Measurements from ENCODE around the gene EGFL7. TPM values are rescaled to one million over a fixed set of nuclear protein-coding genes. Genes with fewer than 3 reads are reported as not detected.

EGFL7 gene
- total and polyA plus RNA-seq, 2 of the 13 experiments (the other 11 are each of a cell fraction or from before 2014, with no cell fraction given), result 0.20 to 5.1 TPM

- no peak overlapping the region for H3K4me3 ChIP-seq (replicated peaks in 1 of 3; ENCODE audit: insufficient read depth in 1 of 3, low read depth in 2 of 3, low read length in 3 of 3)
- peaks cover 1 to 32% of the 10 kb centered on the region in 2 experiments; a peak in 4 of 5 replicates for H3K27me3 ChIP-seq (ENCODE audit: control insufficient read depth in 1 of 2, insufficient read depth in 2 of 2, low read length in 2 of 2)
- H3K79me2 ChIP-seq (ENCODE audit: insufficient read depth, low read length), result no peaks in the 10 kb centered on the region
- no peaks in the 10 kb centered on the region for H3K9me3 ChIP-seq (ENCODE audit: low read length)
- H3K27ac ChIP-seq (ENCODE audit: extremely low read length, insufficient read depth, low read length), result no peak overlapping the region
- ChIA-PET CTCF (ENCODE audit: low intra/inter-chr PET ratio, low total read pairs) (no interaction called here), POLR2A (no interaction called here)
- no peaks in the 10 kb centered on the region for H4K20me1 ChIP-seq (ENCODE audit: insufficient read depth, low read length)
- intact Hi-C loops (cut with micrococcal nuclease; ENCODE audit: unreplicated experiment) (loop anchor here (5.0 kb wide), 1 partner anchor 44 kb away; no protein-coding TSS in a partner anchor), in situ Hi-C loops (cut with HindIII; ENCODE audit: extremely low pct_ligation_motif_present, low pct_unique_long_range_greater_than_20kb) (loop anchor here (25.0 kb wide), 1 partner anchor 311 kb away; the partner anchor contains the start of gene GPSM1)
- BruUV-seq (replicated peaks), result no TSS peak
- H3K9ac ChIP-seq (ENCODE audit: insufficient read depth, low read depth, low read length), result no peak overlapping the region
- peaks cover 34% of the 10 kb centered on the region for H3K4me1 ChIP-seq (ENCODE audit: insufficient read depth, low read length)
- TF ChIP-seq FIP1L1 (IDR thresholded peaks at IDR 0.05; ENCODE audit: borderline replicate concordance, insufficient read depth, low read depth, low read length) (no peak), HNRNPL (IDR thresholded peaks at IDR 0.05; ENCODE audit: low read depth, low read length) (no peak), ZNF20 (CRISPR knock-in tag; IDR thresholded peaks at IDR 0.05) (no peak), SIN3B (IDR thresholded peaks at IDR 0.05; ENCODE audit: low read length) (no peak), ZNF652 (CRISPR knock-in tag; IDR thresholded peaks at IDR 0.05; ENCODE audit: borderline replicate concordance, low read depth) (no peak), KLF12 (CRISPR knock-in tag; IDR thresholded peaks at IDR 0.05; ENCODE audit: borderline replicate concordance) (no peak), ZNF251 (CRISPR knock-in tag; IDR thresholded peaks at IDR 0.05) (no peak), ZFP36L2 (CRISPR knock-in tag; IDR thresholded peaks at IDR 0.05) (no peak), LCORL (IDR thresholded peaks at IDR 0.05) (no peak), LCORL (CRISPR knock-in tag; IDR thresholded peaks at IDR 0.05) (no peak), ZNF766 (CRISPR knock-in tag; IDR thresholded peaks at IDR 0.05; ENCODE audit: borderline replicate concordance) (no peak), ZNF225 (CRISPR knock-in tag; IDR thresholded peaks at IDR 0.05) (no peak), TBL1XR1 (IDR thresholded peaks at IDR 0.05; ENCODE audit: borderline replicate concordance, low read length, partially characterized antibody) (no peak), MIER2 (CRISPR knock-in tag; IDR thresholded peaks at IDR 0.05) (no peak)
- TF ChIP-seq, protein P1, sequence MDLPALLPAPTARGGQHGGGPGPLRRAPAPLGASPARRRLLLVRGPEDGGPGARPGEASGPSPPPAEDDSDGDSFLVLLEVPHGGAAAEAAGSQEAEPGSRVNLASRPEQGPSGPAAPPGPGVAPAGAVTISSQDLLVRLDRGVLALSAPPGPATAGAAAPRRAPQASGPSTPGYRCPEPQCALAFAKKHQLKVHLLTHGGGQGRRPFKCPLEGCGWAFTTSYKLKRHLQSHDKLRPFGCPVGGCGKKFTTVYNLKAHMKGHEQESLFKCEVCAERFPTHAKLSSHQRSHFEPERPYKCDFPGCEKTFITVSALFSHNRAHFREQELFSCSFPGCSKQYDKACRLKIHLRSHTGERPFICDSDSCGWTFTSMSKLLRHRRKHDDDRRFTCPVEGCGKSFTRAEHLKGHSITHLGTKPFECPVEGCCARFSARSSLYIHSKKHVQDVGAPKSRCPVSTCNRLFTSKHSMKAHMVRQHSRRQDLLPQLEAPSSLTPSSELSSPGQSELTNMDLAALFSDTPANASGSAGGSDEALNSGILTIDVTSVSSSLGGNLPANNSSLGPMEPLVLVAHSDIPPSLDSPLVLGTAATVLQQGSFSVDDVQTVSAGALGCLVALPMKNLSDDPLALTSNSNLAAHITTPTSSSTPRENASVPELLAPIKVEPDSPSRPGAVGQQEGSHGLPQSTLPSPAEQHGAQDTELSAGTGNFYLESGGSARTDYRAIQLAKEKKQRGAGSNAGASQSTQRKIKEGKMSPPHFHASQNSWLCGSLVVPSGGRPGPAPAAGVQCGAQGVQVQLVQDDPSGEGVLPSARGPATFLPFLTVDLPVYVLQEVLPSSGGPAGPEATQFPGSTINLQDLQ (CRISPR knock-in tag; IDR thresholded peaks at IDR 0.05), result no peak
- H3K36me3 ChIP-seq (replicated peaks in 1 of 2; ENCODE audit: control insufficient read depth in 1 of 2, insufficient read depth in 2 of 2, low read length in 2 of 2), result no peaks in the 10 kb centered on the region
- no peak for DNase-seq (ENCODE audit: low spot score)
- FAIRE-seq, result no peak
- no peak overlapping the region for H3K4me2 ChIP-seq (ENCODE audit: low read depth, low read length)
- ATAC-seq, result no peak
- 61% methylated on average over 5 of the region's 16 CpGs for WGBS (ENCODE audit: low lambda C conversion rate)
- no peak overlapping the region for H2AFZ ChIP-seq (ENCODE audit: low read length)
Observed at GRCh38 chr9:136648751-136649150, 14.0 kb upstream of the EGFL7 start.

All from HepG2 (cell line).